Mucosa of descending colon (tissue), 3 donors: ENCODE measurements around the gene KCNT1. TPM values are rescaled to one million over a fixed set of nuclear protein-coding genes. Genes with fewer than 3 reads are reported as not detected.

Source experiments
- ATAC-seq: fragments of 200-7000 bp; cut with Tn5 transposase; one replicate; pipeline ENCODE4 v1.9.1; 2020; ENCODE audit warnings: mild to moderate bottlenecking, moderate library complexity
- DNase-seq, 3 donors: peaks; one replicate each; pipeline ENCODE4 v3.0.0-alpha.2; 2020
- H3K36me3 ChIP-seq: fragments of 200-600 bp; one replicate; pipeline ENCODE4 v1.8.0; 2021; ENCODE audit warnings: low read depth, mild to moderate bottlenecking
- H3K4me1 ChIP-seq: fragments of 200-600 bp; one replicate; pipeline ENCODE4 v1.8.0; 2021; ENCODE audit warnings: low read depth, mild to moderate bottlenecking
- H3K4me3 ChIP-seq: fragments of 200-600 bp; one replicate; pipeline ENCODE4 v1.8.0; 2021; ENCODE audit warnings: mild to moderate bottlenecking
- H3K9me3 ChIP-seq: fragments of 200-600 bp; one replicate; pipeline ENCODE4 v1.8.0; 2021; ENCODE audit warnings: mild to moderate bottlenecking
- CTCF ChIP-seq: fragments of 200-600 bp; IDR thresholded peaks from one replicate; pipeline ENCODE4 v1.8.0; 2022; ENCODE audit warnings: antibody characterized with exemption, mild to moderate bottlenecking
- intact Hi-C, 2 donors: fragments of 100-400 bp; cut with DNase I in 1 of 2; cut with micrococcal nuclease in 1 of 2; formaldehyde crosslinking; loops; one replicate each; pipeline versions ENCODE4 v1.11.0 to v1.11.1; 2022; cut with DNase I, micrococcal nuclease
- total RNA-seq, 3 donors: library from RNA; stranded (reverse); fragmentation: NEBNext Ultra II Directional in 2 of 3; extraction: Animal tissue kit (Norgen Biotek cat#: 25700) in 2 of 3; gene quantifications; one replicate each; pipeline versions ENCODE4 v1.2.1 to v1.2.4, GENCODE V29; 2021 to 2023
- donor health status: DM: no; HTN: no; CAD: no; lungs with moderate emphysema.
- donor health status: DM: no; HTN: no; CAD: no.
- donor health status: DM: no; HTN: yes; CAD: no.

Gene KCNT1
- total RNA-seq, 3 donors from 2014 or later, result 0.22 to 0.60 TPM; not detected in 1

GRCh38 chr9:135783540-135784245, 81.7 kb downstream of the KCNT1 start:
- ATAC-seq, result no peak
- Histone ChIP-seq H3K4me3 (no peak overlapping the region), H3K4me1 (no peaks in the 10 kb centered on the region), H3K36me3 (no peaks in the 10 kb centered on the region), H3K9me3 (no peaks in the 10 kb centered on the region)
- no peak for TF ChIP-seq CTCF
- DNase-seq, result no peak
- intact Hi-C loops, result no loop called here

GRCh38 chr9:135785013-135785575, 83.1 kb downstream of the KCNT1 start:
- ATAC-seq (no peak), DNase-seq (no peak)
- no peak for TF ChIP-seq CTCF

GRCh38 chr9:135786146-135786690, 84.2 kb downstream of the KCNT1 start:
- DNase-seq (no peak), ATAC-seq (no peak)
- H3K4me1 ChIP-seq, result no peaks in the 10 kb centered on the region
- H3K9me3 ChIP-seq, result no peaks in the 10 kb centered on the region
- no peaks in the 10 kb centered on the region for H3K36me3 ChIP-seq
- no peak overlapping the region for H3K4me3 ChIP-seq
- TF ChIP-seq CTCF, result no peak
- intact Hi-C loops, result no loop called here

More at GRCh38 chr9:135785013-135785575, 83.1 kb downstream of the KCNT1 start:
- intact Hi-C loops, result no loop called here
- no peaks in the 10 kb centered on the region for H3K4me1 ChIP-seq
- H3K4me3 ChIP-seq, result no peak overlapping the region
- H3K9me3 ChIP-seq, result no peaks in the 10 kb centered on the region
- no peaks in the 10 kb centered on the region for H3K36me3 ChIP-seq

GRCh38 chr9:135787317-135787716, 85.3 kb downstream of the KCNT1 start:
- no peak overlapping the region for H3K4me3 ChIP-seq
- H3K4me1 ChIP-seq, result no peaks in the 10 kb centered on the region
- ATAC-seq (no peak), DNase-seq (no peak)
- no peaks in the 10 kb centered on the region for H3K9me3 ChIP-seq
- no peak for TF ChIP-seq CTCF
- H3K36me3 ChIP-seq, result no peaks in the 10 kb centered on the region
- intact Hi-C loops, result no loop called here

GRCh38 chr9:135787776-135788575, 86.0 kb downstream of the KCNT1 start:
- ATAC-seq (no peak), DNase-seq (no peak)
- no peak overlapping the region for H3K4me3 ChIP-seq
- intact Hi-C loops, result no loop called here
- H3K36me3 ChIP-seq, result no peaks in the 10 kb centered on the region
- TF ChIP-seq CTCF, result no peak
- H3K4me1 ChIP-seq, result no peaks in the 10 kb centered on the region
- no peaks in the 10 kb centered on the region for H3K9me3 ChIP-seq
